Spleen (tissue), 11 donors: ENCODE results near the gene RAB7B. TPM values are rescaled to one million over a fixed set of nuclear protein-coding genes. Genes with fewer than 3 reads are reported as not detected.

Experiments
- DNase-seq: peaks from one replicate; pipeline ENCODE4 v3.0.0-alpha.2; 2020
- H3K27ac ChIP-seq, 8 donors: fragments of 200-600 bp; sonication (generic) in 7 of 8; 1 replicate in 4 of 8; 2 replicates in 4 of 8; pipeline versions ENCODE4 v1.5.0 to v1.8.0; 2016 to 2021; ENCODE audit warnings: inconsistent platforms in 4 of 8, mild to moderate bottlenecking in 4 of 8, moderate library complexity in 1 of 8
- H3K27me3 ChIP-seq, 7 donors: fragments of 200-600 bp; sonication (generic) in 6 of 7; replicated peaks in 1 of 7; 1 replicate in 4 of 7; 2 replicates in 3 of 7; pipeline versions ENCODE4 v1.5.0 to v1.8.0; 2016 to 2021; ENCODE audit warnings: inconsistent platforms in 3 of 7, mild to moderate bottlenecking in 1 of 7
- H3K36me3 ChIP-seq, 6 donors: fragments of 200-600 bp; sonication (generic) in 5 of 6; 1 replicate in 4 of 6; 2 replicates in 2 of 6; pipeline versions ENCODE4 v1.5.0 to v1.8.0; 2016 to 2021; ENCODE audit warnings: inconsistent platforms in 2 of 6
- H3K4me1 ChIP-seq, 6 donors: fragments of 200-600 bp; sonication (generic) in 5 of 6; 1 replicate in 3 of 6; 2 replicates in 3 of 6; pipeline versions ENCODE4 v1.5.0 to v1.8.0; 2016 to 2021; ENCODE audit warnings: inconsistent platforms in 3 of 6
- H3K4me3 ChIP-seq, 8 donors: fragments of 200-600 bp; sonication (generic) in 7 of 8; 1 replicate in 4 of 8; 2 replicates in 4 of 8; pipeline versions ENCODE4 v1.5.0 to v1.8.0; 2016 to 2021; ENCODE audit warnings: inconsistent platforms in 4 of 8, mild to moderate bottlenecking in 4 of 8, moderate library complexity in 2 of 8
- H3K9me3 ChIP-seq, 8 donors: fragments of 200-600 bp; sonication (generic) in 7 of 8; 1 replicate in 4 of 8; 2 replicates in 4 of 8; pipeline versions ENCODE4 v1.5.0 to v1.8.0; 2016 to 2021; ENCODE audit warnings: inconsistent platforms in 4 of 8
- POLR2A ChIP-seq, 3 donors: fragments of 450-650 bp; IDR thresholded peaks; one replicate each; pipeline ENCODE4 v1.5.1; 2017; ENCODE audit warnings: antibody characterized with exemption in 3 of 3, mild to moderate bottlenecking in 1 of 3
- POLR2AphosphoS5 ChIP-seq, 3 donors: sonication (generic); formaldehyde crosslinking; IDR thresholded peaks; one replicate each; pipeline ENCODE4 v1.5.1; 2017; ENCODE audit warnings: antibody characterized with exemption in 3 of 3
- WGBS, 5 donors: extraction: QIAGEN DNeasy Blood & Tissue Kit in 3 of 5; methylation state at CpG; one replicate each; pipeline versions ENCODE4 v1.1.5 to v1.1.7; 2013 to 2018; 5-methylcytosine and 5-hydroxymethylcytosine counted together
- intact Hi-C: fragments of 100-400 bp; cut with DNase I; formaldehyde crosslinking; loops from one replicate; pipeline ENCODE4 v1.15.0; 2023; ENCODE audit warnings: low total_unique reads
- polyA plus RNA-seq, 3 donors: library from polyadenylated mRNA; stranded (reverse); fragments of 200-250 nt; gene quantifications; one replicate each; pipeline ENCODE4 v1.2.1, GENCODE V29; 2013
- total RNA-seq, 7 donors: library from RNA; depleted of rRNA in 3 of 7; stranded (reverse); fragments of >200 nt in 3 of 7; fragmentation: NEBNext Ultra II Directional in 4 of 7; extraction: Animal tissue kit (Norgen Biotek cat#: 25700) in 4 of 7; gene quantifications; one replicate each; pipeline versions ENCODE4 v1.1.0 to v1.2.1, GENCODE V29; 2016 to 2021
- TF ChIP-seq, protein P1 (sequence below), 11 experiments: fragments of 200-600 bp in 7 of 11; fragments of 450-650 bp in 4 of 11; sonication (generic) in 4 of 11; IDR thresholded peaks in 8 of 11; conservative IDR thresholded peaks in 3 of 11; 1 replicate in 7 of 11; 2 replicates in 4 of 11; pipeline versions ENCODE4 v1.4.0 to v1.8.0; 2016 to 2021; ENCODE audit warnings: antibody characterized with exemption in 11 of 11, inconsistent platforms in 4 of 11, mild to moderate bottlenecking in 1 of 11
- donor health status: healthy with polysubstance abuse.
- donor health status: DM: no; HTN: no; CAD: no; lungs with moderate emphysema.
- donor health status: DM: no; HTN: no; CAD: no.
- donor health status: Bipolar disorder and iron deficiency.
- donor health status: healthy.
- donor health status: DM: no; HTN: no; CAD: no.
- donor health status: DM: yes; HTN: yes; CAD: no.

Gene RAB7B
- total and polyA plus RNA-seq, 10 donors, result 0.34 to 3.2 (median 1.9) TPM

DNA sequence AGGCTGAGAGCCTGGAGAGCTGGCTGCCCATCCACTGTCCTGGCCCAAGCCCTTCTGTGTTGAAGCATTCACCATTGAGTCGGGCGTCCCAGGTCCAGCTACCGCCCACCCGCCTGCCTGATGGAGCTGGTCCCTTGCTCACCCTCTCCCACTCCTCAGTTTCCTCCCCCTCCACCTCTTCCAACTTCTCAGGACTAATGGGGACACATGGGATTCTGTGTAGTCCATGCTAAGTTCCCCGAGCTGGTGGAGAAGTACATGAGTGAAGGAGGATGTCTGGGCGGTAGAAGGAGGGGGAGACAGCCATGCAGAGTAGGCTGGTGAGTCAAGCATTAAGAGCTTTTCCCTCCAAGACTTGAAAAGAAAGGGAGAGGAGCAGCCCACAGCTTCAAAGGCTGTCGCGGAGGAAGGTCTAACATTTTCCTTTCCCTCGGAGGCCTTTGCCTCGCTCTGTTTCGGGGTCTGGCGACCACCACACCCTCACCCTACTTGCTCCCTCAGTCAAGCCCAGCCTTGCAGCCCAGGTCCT, 60.5 kb downstream of the RAB7B start:
- WGBS, 5 donors, result 67 to 83% (median 75%) methylated on average over 12 of the region's 12 CpGs
- H3K4me3 ChIP-seq, result no peak overlapping the region
- DNase-seq, result no peak

GRCh38 chr1:205940710-205941109, 62.5 kb downstream of the RAB7B start:
- no peak for TF ChIP-seq POLR2A (IDR thresholded peaks at IDR 0.05)
- no peak for TF ChIP-seq POLR2AphosphoS5 (IDR thresholded peaks at IDR 0.05)
- TF ChIP-seq, protein P1, sequence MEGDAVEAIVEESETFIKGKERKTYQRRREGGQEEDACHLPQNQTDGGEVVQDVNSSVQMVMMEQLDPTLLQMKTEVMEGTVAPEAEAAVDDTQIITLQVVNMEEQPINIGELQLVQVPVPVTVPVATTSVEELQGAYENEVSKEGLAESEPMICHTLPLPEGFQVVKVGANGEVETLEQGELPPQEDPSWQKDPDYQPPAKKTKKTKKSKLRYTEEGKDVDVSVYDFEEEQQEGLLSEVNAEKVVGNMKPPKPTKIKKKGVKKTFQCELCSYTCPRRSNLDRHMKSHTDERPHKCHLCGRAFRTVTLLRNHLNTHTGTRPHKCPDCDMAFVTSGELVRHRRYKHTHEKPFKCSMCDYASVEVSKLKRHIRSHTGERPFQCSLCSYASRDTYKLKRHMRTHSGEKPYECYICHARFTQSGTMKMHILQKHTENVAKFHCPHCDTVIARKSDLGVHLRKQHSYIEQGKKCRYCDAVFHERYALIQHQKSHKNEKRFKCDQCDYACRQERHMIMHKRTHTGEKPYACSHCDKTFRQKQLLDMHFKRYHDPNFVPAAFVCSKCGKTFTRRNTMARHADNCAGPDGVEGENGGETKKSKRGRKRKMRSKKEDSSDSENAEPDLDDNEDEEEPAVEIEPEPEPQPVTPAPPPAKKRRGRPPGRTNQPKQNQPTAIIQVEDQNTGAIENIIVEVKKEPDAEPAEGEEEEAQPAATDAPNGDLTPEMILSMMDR (IDR thresholded peaks at IDR 0.05 in 8 of 11, conservative IDR thresholded peaks at IDR 0.05 in 3 of 11), result no peak
- 66 to 87% (median 72%) methylated on average over 5 of the region's 5 CpGs for WGBS, 5 donors
- intact Hi-C loops, result no loop called here
- Histone ChIP-seq H3K9me3 (no peaks in the 10 kb centered on the region), H3K27me3 (peaks cover 0 to 87% (median 5%) of the 10 kb centered on the region in 7 donors), H3K36me3 (no peaks in the 10 kb centered on the region), H3K27ac (no peak overlapping the region), H3K4me1 (no peaks in the 10 kb centered on the region), H3K4me3 (no peak overlapping the region)
- DNase-seq, result no peak

More for the DNA sequence above, 60.5 kb downstream of the RAB7B start:
- TF ChIP-seq, protein P1 (IDR thresholded peaks at IDR 0.05 in 8 of 11, conservative IDR thresholded peaks at IDR 0.05 in 3 of 11), result no peak
- TF ChIP-seq POLR2AphosphoS5 (IDR thresholded peaks at IDR 0.05) (no peak), POLR2A (IDR thresholded peaks at IDR 0.05) (no peak)
- Histone ChIP-seq H3K27ac (no peak overlapping the region), H3K9me3 (no peaks in the 10 kb centered on the region), H3K27me3 (peaks cover 0 to 74% (median 5%) of the 10 kb centered on the region in 7 donors), H3K4me1 (no peaks in the 10 kb centered on the region), H3K36me3 (no peaks in the 10 kb centered on the region)
- intact Hi-C loops, result no loop called here

DNA sequence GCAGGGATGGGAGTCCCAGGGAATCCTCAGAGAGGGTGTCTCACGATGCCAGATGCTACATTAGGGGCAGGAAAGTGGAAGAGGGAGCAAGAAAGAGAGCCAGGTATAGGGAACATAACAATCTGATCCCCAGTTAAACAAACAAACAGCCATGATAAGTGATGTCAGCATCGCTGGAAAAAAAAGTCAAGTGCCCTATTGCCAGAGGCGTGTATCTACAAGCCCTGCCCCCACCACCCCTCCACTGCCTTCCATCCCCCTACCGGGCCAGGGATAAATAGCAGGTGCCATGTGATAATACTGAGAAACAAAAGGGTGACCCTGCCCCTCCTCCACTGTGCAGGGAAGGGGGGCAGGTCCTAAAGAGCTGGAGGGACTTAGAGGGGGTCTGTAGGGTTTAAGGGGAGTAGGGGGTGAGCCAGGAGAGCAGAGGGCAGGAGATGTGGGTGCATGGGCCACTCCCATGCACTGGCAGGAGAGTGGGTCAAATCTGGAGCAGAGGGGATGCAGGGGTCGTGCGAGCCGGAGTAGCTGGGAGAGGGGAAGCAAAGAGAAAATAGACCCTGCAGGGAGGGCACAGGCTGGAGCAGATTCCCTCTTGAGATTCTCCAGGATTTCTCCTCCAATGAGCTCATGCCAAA, 63.4 kb downstream of the RAB7B start:
- Histone ChIP-seq H3K36me3 (no peaks in the 10 kb centered on the region), H3K9me3 (no peaks in the 10 kb centered on the region), H3K4me3 (no peak overlapping the region), H3K27ac (no peak overlapping the region), H3K27me3 (peaks cover 0 to 82% (median 5%) of the 10 kb centered on the region in 7 donors), H3K4me1 (no peaks in the 10 kb centered on the region)
- DNase-seq, result no peak
- TF ChIP-seq POLR2A (IDR thresholded peaks at IDR 0.05), result no peak
- TF ChIP-seq POLR2AphosphoS5 (IDR thresholded peaks at IDR 0.05), result no peak
- TF ChIP-seq, protein P1 (IDR thresholded peaks at IDR 0.05 in 8 of 11, conservative IDR thresholded peaks at IDR 0.05 in 3 of 11), result no peak
- intact Hi-C loops, result no loop called here
- WGBS, 5 donors, result 56 to 66% (median 62%) methylated on average over 7 of the region's 7 CpGs

DNA sequence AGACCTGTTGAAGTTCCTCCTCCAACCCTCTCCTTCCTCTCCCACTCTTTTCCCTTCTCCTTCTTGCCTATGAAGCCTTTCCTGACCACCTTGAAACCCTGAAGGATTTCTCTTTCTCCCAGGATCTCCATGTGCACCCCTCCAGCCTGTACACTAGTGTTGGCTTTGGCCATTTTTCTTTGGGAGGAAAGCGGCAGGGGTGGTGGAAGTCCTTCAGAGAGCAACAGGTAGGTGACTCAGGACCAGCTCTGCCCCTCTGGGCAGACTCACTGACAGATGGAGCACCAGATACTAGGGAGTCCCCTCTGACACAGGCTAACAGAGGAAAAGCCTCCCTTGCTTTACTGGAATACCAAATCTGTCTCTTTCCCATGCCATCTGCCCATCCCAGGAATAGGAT, 64.5 kb downstream of the RAB7B start:
- Histone ChIP-seq H3K4me1 (no peaks in the 10 kb centered on the region), H3K27ac (no peak overlapping the region), H3K9me3 (no peaks in the 10 kb centered on the region), H3K36me3 (no peaks in the 10 kb centered on the region), H3K4me3 (no peak overlapping the region), H3K27me3 (peaks cover 0 to 71% (median 5%) of the 10 kb centered on the region in 7 donors)
- WGBS, 5 donors, result 60 to 100% (median 90%) methylated on average over 1 of the region's 1 CpG
- intact Hi-C loops, result no loop called here
- TF ChIP-seq, protein P1 (IDR thresholded peaks at IDR 0.05 in 8 of 11, conservative IDR thresholded peaks at IDR 0.05 in 3 of 11), result no peak
- no peak for TF ChIP-seq POLR2AphosphoS5 (IDR thresholded peaks at IDR 0.05)
- no peak for TF ChIP-seq POLR2A (IDR thresholded peaks at IDR 0.05)
- DNase-seq, result no peak
